ENCODE data around the gene USP40.
A peak's percentile ranks its signal among the peaks of the same experiment; 100 is the strongest.

The USP40 gene

GRCh38 chr2:233480490-233481202, 85.9 kb downstream of the USP40 start:
- Mint-ChIP-seq H3K4me3 (no peak overlapping the region), H3K27me3 (ENCODE audit: low read depth, poor library complexity) (peaks cover 7% of the 10 kb centered on the region), H3K4me1 (peaks cover 12% of the 10 kb centered on the region), H3K9me3 (peaks cover 10% of the 10 kb centered on the region), H3K27ac (peak overlapping the region; percentile 62), H3K36me3 (ENCODE audit: low read depth) (peaks cover 55% of the 10 kb centered on the region)
- no peak for DNase-seq
- TF ChIP-seq CTCF (IDR thresholded peaks at IDR 0.05), result no peak

GRCh38 chr2:233479616-233480489, 86.7 kb downstream of the USP40 start:
- Mint-ChIP-seq H3K36me3 (ENCODE audit: low read depth) (peaks cover 48% of the 10 kb centered on the region), H3K9me3 (peaks cover 10% of the 10 kb centered on the region), H3K27ac (peak overlapping the region; percentile 95), H3K27me3 (ENCODE audit: low read depth, poor library complexity) (peaks cover 7% of the 10 kb centered on the region), H3K4me3 (no peak overlapping the region), H3K4me1 (peaks cover 12% of the 10 kb centered on the region)
- TF ChIP-seq CTCF (IDR thresholded peaks at IDR 0.05), result no peak
- no peak for DNase-seq

- no peak overlapping the region for H3K27ac Mint-ChIP-seq
These were observed 88.8 kb downstream of the USP40 start for GRCh38 chr2:233477548-233478433.

GRCh38 chr2:233476651-233477547, 89.7 kb downstream of the USP40 start:
- TF ChIP-seq CTCF (IDR thresholded peaks at IDR 0.05), result no peak

More at GRCh38 chr2:233477548-233478433, 88.8 kb downstream of the USP40 start:
- Mint-ChIP-seq H3K27me3 (ENCODE audit: low read depth, poor library complexity) (peaks cover under 1% of the 10 kb centered on the region), H3K4me1 (peaks cover 12% of the 10 kb centered on the region), H3K9me3 (peaks cover 2% of the 10 kb centered on the region), H3K36me3 (ENCODE audit: low read depth) (peaks cover 32% of the 10 kb centered on the region), H3K4me3 (no peak overlapping the region)
- TF ChIP-seq CTCF (IDR thresholded peaks at IDR 0.05), result no peak
- DNase-seq, result no peak

GRCh38 chr2:233476063-233476410, 90.5 kb downstream of the USP40 start:
- peaks cover 7% of the 10 kb centered on the region for H3K4me1 Mint-ChIP-seq
- H3K27me3 Mint-ChIP-seq (ENCODE audit: low read depth, poor library complexity), result no peaks in the 10 kb centered on the region
- H3K4me3 Mint-ChIP-seq, result no peak overlapping the region
- no peak for TF ChIP-seq CTCF (IDR thresholded peaks at IDR 0.05)
- H3K36me3 Mint-ChIP-seq (ENCODE audit: low read depth), result peaks cover 32% of the 10 kb centered on the region
- no peak for DNase-seq
- H3K27ac Mint-ChIP-seq, result peak overlapping the region; percentile 97
- no peaks in the 10 kb centered on the region for H3K9me3 Mint-ChIP-seq

More at GRCh38 chr2:233476651-233477547, 89.7 kb downstream of the USP40 start:
- no peak for DNase-seq
- peak overlapping the region; percentile 85 for H3K27ac Mint-ChIP-seq
- H3K36me3 Mint-ChIP-seq (ENCODE audit: low read depth), result peaks cover 32% of the 10 kb centered on the region
- H3K4me3 Mint-ChIP-seq, result no peak overlapping the region
- H3K9me3 Mint-ChIP-seq, result no peaks in the 10 kb centered on the region
- peaks cover 12% of the 10 kb centered on the region for H3K4me1 Mint-ChIP-seq
- H3K27me3 Mint-ChIP-seq (ENCODE audit: low read depth, poor library complexity), result no peaks in the 10 kb centered on the region
